ENCODE results near the gene CCNQ.

Gene CCNQ

GRCh38 chrX:153644356-153645125 is 45.6 kb upstream of the CCNQ start:
- in situ Hi-C loops (cut with HindIII; ENCODE audit: low pct_ligation_motif_present, low sequenced_read_pairs): no loop called here
- DNase-seq: no peak
- H3K27ac ChIP-seq: no peak overlapping the region
- TF ChIP-seq CTCF (IDR thresholded peaks at IDR 0.05; ENCODE audit: low read depth, low read length, missing control alignments): peak; percentile 3
- H3K27me3 ChIP-seq (replicated peaks): peaks cover 47% of the 10 kb centered on the region
- no peaks in the 10 kb centered on the region for H3K36me3 ChIP-seq (replicated peaks)
- H3K4me3 ChIP-seq (ENCODE audit: low read depth, low read length): no peak overlapping the region

- in situ Hi-C loops (cut with HindIII; ENCODE audit: low pct_ligation_motif_present, low sequenced_read_pairs): no loop called here
- H3K27ac ChIP-seq: no peak overlapping the region
- DNase-seq: no peak
- TF ChIP-seq CTCF (IDR thresholded peaks at IDR 0.05; ENCODE audit: low read depth, low read length, missing control alignments): no peak
- no peaks in the 10 kb centered on the region for H3K36me3 ChIP-seq (replicated peaks)
- H3K27me3 ChIP-seq (replicated peaks): peaks cover 47% of the 10 kb centered on the region
- no peak overlapping the region for H3K4me3 ChIP-seq (ENCODE audit: low read depth, low read length)
These were observed 44.8 kb upstream of the CCNQ start for GRCh38 chrX:153643431-153644351.

GRCh38 chrX:153642655-153643430 is 43.9 kb upstream of the CCNQ start:
- no peaks in the 10 kb centered on the region for H3K36me3 ChIP-seq (replicated peaks)
- peaks cover 41% of the 10 kb centered on the region for H3K27me3 ChIP-seq (replicated peaks)
- no peak for DNase-seq
- in situ Hi-C loops (cut with HindIII; ENCODE audit: low pct_ligation_motif_present, low sequenced_read_pairs): no loop called here
- no peak overlapping the region for H3K27ac ChIP-seq
- H3K4me3 ChIP-seq (ENCODE audit: low read depth, low read length): no peak overlapping the region
- TF ChIP-seq CTCF (IDR thresholded peaks at IDR 0.05; ENCODE audit: low read depth, low read length, missing control alignments): no peak

GRCh38 chrX:153642051-153642654 is 43.2 kb upstream of the CCNQ start:
- H3K4me3 ChIP-seq (ENCODE audit: low read depth, low read length): no peak overlapping the region
- peaks cover 37% of the 10 kb centered on the region for H3K27me3 ChIP-seq (replicated peaks)
- H3K36me3 ChIP-seq (replicated peaks): no peaks in the 10 kb centered on the region
- TF ChIP-seq CTCF (IDR thresholded peaks at IDR 0.05; ENCODE audit: low read depth, low read length, missing control alignments): no peak
- no peak overlapping the region for H3K27ac ChIP-seq
- DNase-seq: no peak
- in situ Hi-C loops (cut with HindIII; ENCODE audit: low pct_ligation_motif_present, low sequenced_read_pairs): no loop called here

GRCh38 chrX:153641627-153642026 is 42.7 kb upstream of the CCNQ start:
- peaks cover 34% of the 10 kb centered on the region for H3K27me3 ChIP-seq (replicated peaks)
- H3K27ac ChIP-seq: no peak overlapping the region
- no peak for TF ChIP-seq CTCF (IDR thresholded peaks at IDR 0.05; ENCODE audit: low read depth, low read length, missing control alignments)
- in situ Hi-C loops (cut with HindIII; ENCODE audit: low pct_ligation_motif_present, low sequenced_read_pairs): no loop called here
- no peak for DNase-seq
- no peaks in the 10 kb centered on the region for H3K36me3 ChIP-seq (replicated peaks)
- H3K4me3 ChIP-seq (ENCODE audit: low read depth, low read length): no peak overlapping the region
